Measurements from ENCODE around the gene CATSPER1. TPM values are rescaled to one million over a fixed set of nuclear protein-coding genes. Genes with fewer than 3 reads are reported as not detected.

CATSPER1 gene
- total RNA-seq, 1 donor from 2014 or later = not detected

GRCh38 chr11:65976216-65977176 lies 49.8 kb downstream of the CATSPER1 start:
- intact Hi-C loops (cut with micrococcal nuclease) = no loop called here

- intact Hi-C loops (cut with micrococcal nuclease) = no loop called here
Measured at GRCh38 chr11:65975771-65976170, 50.5 kb downstream of the CATSPER1 start.

GRCh38 chr11:65973439-65974110 lies 52.7 kb downstream of the CATSPER1 start:
- intact Hi-C loops (cut with micrococcal nuclease) = no loop called here

GRCh38 chr11:65972116-65972515 lies 54.2 kb downstream of the CATSPER1 start:
- intact Hi-C loops (cut with micrococcal nuclease) = no loop called here

GRCh38 chr11:65968600-65969482 lies 57.4 kb downstream of the CATSPER1 start:
- intact Hi-C loops (cut with micrococcal nuclease) = no loop called here

GRCh38 chr11:65967329-65967934 lies 58.8 kb downstream of the CATSPER1 start:
- intact Hi-C loops (cut with micrococcal nuclease) = no loop called here

Other genes starting within 250 kb of the CATSPER1 start
- 18.0 and 18.1 TPM in 2 replicates for gene AP5B1, start 245.5 kb downstream of the CATSPER1 start, total RNA-seq
- gene OVOL1, start 239.4 kb downstream of the CATSPER1 start, total RNA-seq = not detected in 2 replicates
- 2.3 and 2.9 TPM in 2 replicates for gene SNX32, start 192.5 kb downstream of the CATSPER1 start, total RNA-seq
- 1,611 and 1,643 TPM in 2 replicates for gene CFL1, start 168.3 kb downstream of the CATSPER1 start, total RNA-seq
- gene MUS81, start 166.0 kb downstream of the CATSPER1 start, total RNA-seq = 100 and 103 TPM in 2 replicates
- 7.2 TPM in 2 replicates for gene EFEMP2, start 153.7 kb downstream of the CATSPER1 start, total RNA-seq
- gene CTSW, start 146.6 kb downstream of the CATSPER1 start, total RNA-seq = 28.8 and 29.5 TPM in 2 replicates
- gene FIBP, start 138.0 kb downstream of the CATSPER1 start, total RNA-seq = 85.3 and 88.7 TPM in 2 replicates
- 46.9 and 47.7 TPM in 2 replicates for gene CCDC85B, start 135.8 kb downstream of the CATSPER1 start, total RNA-seq
- gene FOSL1, start 126.1 kb downstream of the CATSPER1 start, total RNA-seq = 3.0 and 6.0 TPM in 2 replicates
- 29.3 and 29.5 TPM in 2 replicates for gene C11orf68, start 107.4 kb downstream of the CATSPER1 start, total RNA-seq
- gene DRAP1, start 107.1 kb downstream of the CATSPER1 start, total RNA-seq = 160 and 165 TPM in 2 replicates
- gene TSGA10IP, start 81.0 kb downstream of the CATSPER1 start, total RNA-seq = not detected in 2 replicates
- 82.5 and 84.9 TPM in 2 replicates for gene SART1, start 64.7 kb downstream of the CATSPER1 start, total RNA-seq
- 48.8 and 53.5 TPM in 2 replicates for gene EIF1AD, start 24.3 kb downstream of the CATSPER1 start, total RNA-seq
- 217 and 224 TPM in 2 replicates for gene BANF1, start 24.0 kb downstream of the CATSPER1 start, total RNA-seq
- 0.59 and 0.66 TPM in 2 replicates for gene CST6, start 14.5 kb downstream of the CATSPER1 start, total RNA-seq
- gene GAL3ST3, start 22.7 kb upstream of the CATSPER1 start, total RNA-seq = not detected in 2 replicates
- gene SF3B2, start 25.9 kb upstream of the CATSPER1 start, total RNA-seq = 218 and 235 TPM in 2 replicates
- gene PACS1, start 43.8 kb upstream of the CATSPER1 start, total RNA-seq = 90.5 and 91.2 TPM in 2 replicates
- 57.3 and 64.3 TPM in 2 replicates for gene KLC2, start 231.2 kb upstream of the CATSPER1 start, total RNA-seq
- 164 TPM in 2 replicates for gene RAB1B, start 242.2 kb upstream of the CATSPER1 start, total RNA-seq